ENCODE measurements around the gene PTGDR2.

DNA sequence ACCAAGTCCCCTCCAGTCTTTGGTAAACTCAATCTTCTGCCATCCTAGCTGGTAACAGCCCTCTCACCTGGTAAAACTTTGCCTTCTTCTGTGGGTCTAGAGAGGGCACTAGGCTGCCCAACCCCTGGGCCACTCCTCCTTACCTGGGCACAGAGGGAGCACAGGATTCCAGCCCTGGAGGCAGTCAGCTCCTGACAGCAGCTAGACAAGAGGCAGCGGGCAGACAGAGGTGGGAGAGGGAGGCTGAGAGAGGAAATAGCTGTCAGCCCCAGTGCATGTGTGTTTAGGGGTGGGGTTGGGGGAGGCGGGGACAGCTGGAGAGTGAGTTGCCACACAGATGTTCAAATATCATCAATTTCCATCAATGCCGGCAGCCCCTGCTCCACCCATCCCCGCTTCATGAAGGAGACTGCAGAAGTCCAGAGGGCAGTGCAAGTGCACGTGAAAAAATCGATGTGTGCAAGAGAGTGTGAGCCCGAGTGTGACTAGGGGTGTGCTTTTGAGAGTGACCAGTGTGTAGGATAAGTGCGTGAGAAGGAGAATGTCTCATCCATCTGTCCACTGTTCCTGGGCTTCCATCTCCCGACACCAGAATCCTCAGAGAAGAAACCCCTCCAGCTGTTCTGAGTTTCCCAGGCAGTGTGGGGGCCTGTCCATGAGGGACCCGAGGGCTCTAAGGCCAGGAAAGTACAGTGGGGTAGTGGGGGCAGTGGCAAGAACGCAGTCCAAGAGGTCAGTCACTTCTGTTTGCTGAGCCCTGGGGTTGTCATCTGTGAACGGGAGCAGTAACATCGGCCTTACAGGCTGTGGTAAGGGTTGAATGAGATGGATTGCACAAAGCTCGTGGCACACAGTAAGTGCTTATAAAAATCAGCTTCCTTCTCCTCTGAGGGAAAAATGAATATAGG, at the start of gene PTGDR2:
- TF ChIP-seq, protein P1, sequence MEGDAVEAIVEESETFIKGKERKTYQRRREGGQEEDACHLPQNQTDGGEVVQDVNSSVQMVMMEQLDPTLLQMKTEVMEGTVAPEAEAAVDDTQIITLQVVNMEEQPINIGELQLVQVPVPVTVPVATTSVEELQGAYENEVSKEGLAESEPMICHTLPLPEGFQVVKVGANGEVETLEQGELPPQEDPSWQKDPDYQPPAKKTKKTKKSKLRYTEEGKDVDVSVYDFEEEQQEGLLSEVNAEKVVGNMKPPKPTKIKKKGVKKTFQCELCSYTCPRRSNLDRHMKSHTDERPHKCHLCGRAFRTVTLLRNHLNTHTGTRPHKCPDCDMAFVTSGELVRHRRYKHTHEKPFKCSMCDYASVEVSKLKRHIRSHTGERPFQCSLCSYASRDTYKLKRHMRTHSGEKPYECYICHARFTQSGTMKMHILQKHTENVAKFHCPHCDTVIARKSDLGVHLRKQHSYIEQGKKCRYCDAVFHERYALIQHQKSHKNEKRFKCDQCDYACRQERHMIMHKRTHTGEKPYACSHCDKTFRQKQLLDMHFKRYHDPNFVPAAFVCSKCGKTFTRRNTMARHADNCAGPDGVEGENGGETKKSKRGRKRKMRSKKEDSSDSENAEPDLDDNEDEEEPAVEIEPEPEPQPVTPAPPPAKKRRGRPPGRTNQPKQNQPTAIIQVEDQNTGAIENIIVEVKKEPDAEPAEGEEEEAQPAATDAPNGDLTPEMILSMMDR (IDR thresholded peaks at IDR 0.05) = no peak
- TF ChIP-seq POLR2A (IDR thresholded peaks at IDR 0.05) = no peak
